K562 (cell line): Measurements from ENCODE around the gene INO80E.

Source experiments
- ATF1 ChIP-seq, 2 experiments: fragments of 450-650 bp in 1 of 2; IDR thresholded peaks; 2 replicates each; pipeline ENCODE4 v1.6.1; 2016; ENCODE audit warnings: missing compliant biosample characterization in 1 of 2, missing genetic modification characterization in 1 of 2
- BRCA1 ChIP-seq, 2 experiments: fragments of 450-650 bp in 1 of 2; sonication (generic) in 1 of 2; formaldehyde crosslinking in 1 of 2; IDR thresholded peaks; 2 replicates each; pipeline versions ENCODE4 v1.5.0 to v1.6.1; 2017 to 2020; ENCODE audit warnings: mild to moderate bottlenecking in 1 of 2, missing genetic modification reagents in 1 of 2
- HNRNPLL ChIP-seq: fragments of 200-400 bp; formaldehyde crosslinking; IDR thresholded peaks from 2 replicates; pipeline ENCODE4 v1.6.1; 2017; ENCODE audit warnings: low read length, low read depth, mild to moderate bottlenecking; ENCODE audit not compliant: poor library complexity, severe bottlenecking
- PYGO2 ChIP-seq: fragments of 450-650 bp; IDR thresholded peaks from 2 replicates; pipeline ENCODE4 v1.6.1; 2016; ENCODE audit warnings: mild to moderate bottlenecking, missing genetic modification characterization, moderate library complexity, missing compliant biosample characterization
- RCOR1 ChIP-seq, 2 experiments: IDR thresholded peaks; 2 replicates each; pipeline ENCODE4 v1.6.1; 2012; ENCODE audit warnings: low read depth in 2 of 2, low read length in 2 of 2, borderline replicate concordance in 1 of 2, improper control_type of control experiment in 1 of 2
- ZFX ChIP-seq: sonication (generic); formaldehyde crosslinking; IDR thresholded peaks from 2 replicates; pipeline ENCODE4 v1.8.0; 2022; ENCODE audit warnings: mild to moderate bottlenecking, missing genetic modification reagents, moderate library complexity
- ZNF551 ChIP-seq: fragments of 250-450 bp; sonication (Bioruptor Pico); IDR thresholded peaks from 2 replicates; pipeline ENCODE4 v1.5.0; 2021; ENCODE audit warnings: mild to moderate bottlenecking, moderate library complexity
- TF ChIP-seq, protein P1 (sequence below): fragments of 450-650 bp; conservative IDR thresholded peaks from 2 replicates; pipeline ENCODE4 v1.6.1; 2016; ENCODE audit warnings: missing genetic modification characterization, low read depth, mild to moderate bottlenecking, control low read depth, missing compliant biosample characterization

DNA sequence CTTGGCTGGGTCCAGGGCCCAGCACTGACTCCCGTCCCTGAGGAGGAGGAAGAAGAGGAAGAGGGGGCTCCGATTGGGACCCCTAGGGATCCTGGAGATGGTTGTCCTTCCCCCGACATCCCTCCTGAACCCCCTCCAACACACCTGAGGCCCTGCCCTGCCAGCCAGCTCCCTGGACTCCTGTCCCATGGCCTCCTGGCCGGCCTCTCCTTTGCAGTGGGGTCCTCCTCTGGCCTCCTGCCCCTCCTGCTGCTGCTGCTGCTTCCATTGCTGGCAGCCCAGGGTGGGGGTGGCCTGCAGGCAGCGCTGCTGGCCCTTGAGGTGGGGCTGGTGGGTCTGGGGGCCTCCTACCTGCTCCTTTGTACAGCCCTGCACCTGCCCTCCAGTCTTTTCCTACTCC lies 9.1 kb upstream of the INO80E start:
- TF ChIP-seq ZFX (no peak), PYGO2 (tag) (no peak), RCOR1 (IDR thresholded peaks at IDR 0.05; ENCODE audit: borderline replicate concordance in 1 of 2, low read depth in 2 of 2, low read length in 2 of 2) (no peak), BRCA1 (IDR thresholded peaks at IDR 0.05) (no peak), BRCA1 (CRISPR knock-in tag; IDR thresholded peaks at IDR 0.05) (no peak), HNRNPLL (no peak), ATF1 (CRISPR knock-in tag; IDR thresholded peaks at IDR 0.05) (no peak), ATF1 (tag; IDR thresholded peaks at IDR 0.05) (no peak), ZNF551 (CRISPR knock-in tag) (no peak)
- TF ChIP-seq, protein P1, sequence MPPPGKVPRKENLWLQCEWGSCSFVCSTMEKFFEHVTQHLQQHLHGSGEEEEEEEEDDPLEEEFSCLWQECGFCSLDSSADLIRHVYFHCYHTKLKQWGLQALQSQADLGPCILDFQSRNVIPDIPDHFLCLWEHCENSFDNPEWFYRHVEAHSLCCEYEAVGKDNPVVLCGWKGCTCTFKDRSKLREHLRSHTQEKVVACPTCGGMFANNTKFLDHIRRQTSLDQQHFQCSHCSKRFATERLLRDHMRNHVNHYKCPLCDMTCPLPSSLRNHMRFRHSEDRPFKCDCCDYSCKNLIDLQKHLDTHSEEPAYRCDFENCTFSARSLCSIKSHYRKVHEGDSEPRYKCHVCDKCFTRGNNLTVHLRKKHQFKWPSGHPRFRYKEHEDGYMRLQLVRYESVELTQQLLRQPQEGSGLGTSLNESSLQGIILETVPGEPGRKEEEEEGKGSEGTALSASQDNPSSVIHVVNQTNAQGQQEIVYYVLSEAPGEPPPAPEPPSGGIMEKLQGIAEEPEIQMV: no peak
